K562 (cell line): ENCODE data around the gene APEX1. TPM values are rescaled to one million over a fixed set of nuclear protein-coding genes. Genes with fewer than 3 reads are reported as not detected.
A peak's percentile ranks its signal among the peaks of the same experiment; 100 is the strongest.

Experiments used
- CREB3L1 ChIP-seq: fragments of 450-650 bp; IDR thresholded peaks from 2 replicates; pipeline ENCODE4 v1.6.1; 2014; ENCODE audit warnings: low read depth, mild to moderate bottlenecking, moderate library complexity, borderline replicate concordance
- ERF ChIP-seq: fragments of 450-650 bp; formaldehyde crosslinking; IDR thresholded peaks from 2 replicates; pipeline ENCODE4 v1.4.0; 2020; ENCODE audit warnings: mild to moderate bottlenecking, mixed read lengths
- FOXO4 ChIP-seq: fragments of 450-650 bp; formaldehyde crosslinking; IDR thresholded peaks from 2 replicates; pipeline ENCODE4 v1.4.0; 2020; ENCODE audit warnings: mild to moderate bottlenecking, moderate library complexity
- HLTF ChIP-seq: fragments of 450-650 bp; IDR thresholded peaks from 2 replicates; pipeline ENCODE4 v1.6.1; 2016
- NCOA4 ChIP-seq: fragments of 450-650 bp; IDR thresholded peaks from 2 replicates; pipeline ENCODE4 v1.6.1; 2018; ENCODE audit warnings: mild to moderate bottlenecking; ENCODE audit not compliant: partially characterized antibody
- NFIC ChIP-seq: fragments of 450-650 bp; IDR thresholded peaks from 2 replicates; pipeline ENCODE4 v1.6.1; 2017; ENCODE audit warnings: mild to moderate bottlenecking, inconsistent platforms
- PHF21A ChIP-seq: fragments of 450-650 bp; IDR thresholded peaks from 2 replicates; pipeline ENCODE4 v1.6.1; 2017; ENCODE audit warnings: low read depth, borderline replicate concordance
- POLR2A ChIP-seq: fragments of 450-650 bp; conservative IDR thresholded peaks from 2 replicates; pipeline ENCODE4 v1.6.1; 2016
- POLR3G ChIP-seq: IDR thresholded peaks from 2 replicates; pipeline ENCODE4 v1.6.1; 2011; ENCODE audit not compliant: insufficient read length, insufficient replicate concordance; ENCODE audit errors: extremely low read depth
- SAP30 ChIP-seq: fragments of 200-600 bp; sonication (generic); IDR thresholded peaks from 2 replicates; pipeline ENCODE4 v1.6.1; 2012; ENCODE audit warnings: borderline replicate concordance, low read depth, mild to moderate bottlenecking, moderate library complexity, low read length, control low read depth, inconsistent platforms; ENCODE audit not compliant: insufficient read depth, poor library complexity, severe bottlenecking
- SOX6 ChIP-seq: fragments of 450-650 bp; IDR thresholded peaks from 2 replicates; pipeline ENCODE4 v1.6.1; 2014; ENCODE audit warnings: mild to moderate bottlenecking
- SPI1 ChIP-seq: IDR thresholded peaks from 2 replicates; pipeline ENCODE4 v1.6.1; 2011; ENCODE audit warnings: low read depth, low read length, control low read depth, borderline replicate concordance
- SRSF9 ChIP-seq: fragments of 200-400 bp; formaldehyde crosslinking; IDR thresholded peaks from 2 replicates; pipeline ENCODE4 v1.6.1; 2017; ENCODE audit warnings: low read depth, low read length, borderline replicate concordance
- TCF3 ChIP-seq: sonication (generic); formaldehyde crosslinking; IDR thresholded peaks from 2 replicates; pipeline ENCODE4 v1.4.0; 2020; ENCODE audit warnings: mild to moderate bottlenecking, missing genetic modification reagents
- TRIM28 ChIP-seq: fragments of 450-650 bp; IDR thresholded peaks from 2 replicates; pipeline ENCODE4 v1.6.1; 2017
- USF2 ChIP-seq: sonication (generic); formaldehyde crosslinking; IDR thresholded peaks from 2 replicates; pipeline ENCODE4 v1.5.0; 2020; ENCODE audit warnings: missing genetic modification reagents
- XRCC4 ChIP-seq: IDR thresholded peaks from one replicate; pipeline ENCODE4 v1.6.1; 2011; ENCODE audit not compliant: insufficient read depth, insufficient read length; ENCODE audit errors: extremely low read depth
- ZNF124 ChIP-seq: sonication (generic); formaldehyde crosslinking; IDR thresholded peaks from 2 replicates; pipeline ENCODE4 v1.8.1; 2022; ENCODE audit warnings: missing genetic modification reagents
- ZNF140 ChIP-seq: fragments of 250-450 bp; sonication (Bioruptor Pico); IDR thresholded peaks from 2 replicates; pipeline ENCODE4 v1.8.0; 2021; ENCODE audit warnings: moderate library complexity, mild to moderate bottlenecking, inconsistent platforms
- ZNF316 ChIP-seq: fragments of 450-650 bp; IDR thresholded peaks from 2 replicates; pipeline ENCODE4 v1.6.1; 2016
- ZNF76 ChIP-seq: fragments of 250-450 bp; sonication (Bioruptor Pico); IDR thresholded peaks from 2 replicates; pipeline ENCODE4 v1.4.0; 2020; ENCODE audit warnings: mild to moderate bottlenecking, moderate library complexity, borderline replicate concordance
- ZNF766 ChIP-seq: fragments of 200-800 bp; sonication (Bioruptor generic); conservative IDR thresholded peaks from 2 replicates; pipeline ENCODE4 v1.6.1; 2016; ENCODE audit warnings: missing genetic modification characterization, missing compliant biosample characterization
- ZNF77 ChIP-seq: fragments of 250-450 bp; sonication (Bioruptor Pico); IDR thresholded peaks from 2 replicates; pipeline ENCODE4 v1.5.0; 2020
- polyA plus RNA-seq, 8 experiments: library from polyadenylated mRNA; depleted of rRNA in 4 of 8; stranded (reverse) in 5 of 8; unstranded in 3 of 8; fragments of >200 nt; fragmentation: Nextera tagmentation in 2 of 8; fragmentation: Illumina TruSeq in 1 of 8; extraction: Ambion mirVana in 2 of 8; extraction: Trizol in 1 of 8; gene quantifications; 2 replicates each; pipeline versions ENCODE4 v1.2.1 to v1.2.3, GENCODE V29; 2011 to 2014; ENCODE audit warnings: inconsistent platforms in 1 of 8, missing spikeins in 1 of 8
- total RNA-seq, 7 experiments: library from RNA; depleted of rRNA in 6 of 7; stranded (reverse); fragments of >200 nt in 6 of 7; fragmentation: Illumina TruSeq in 2 of 7; extraction: Trizol in 2 of 7; gene quantifications; 2 replicates each; pipeline versions ENCODE4 v1.2.1 to v1.2.3, GENCODE V29; 2011 to 2021; ENCODE audit warnings: low replicate concordance in 1 of 7
- TF ChIP-seq, protein P1 (sequence below): fragments of 150-350 bp; IDR thresholded peaks from 2 replicates; pipeline ENCODE4 v1.6.1; 2014; ENCODE audit warnings: low read depth, mild to moderate bottlenecking, low read length, borderline replicate concordance

Gene APEX1
- total and polyA plus RNA-seq, 9 of the 15 experiments (the other 6 are each of a cell fraction or from before 2014, with no cell fraction given), result 50.2 to 274 (median 158) TPM

DNA sequence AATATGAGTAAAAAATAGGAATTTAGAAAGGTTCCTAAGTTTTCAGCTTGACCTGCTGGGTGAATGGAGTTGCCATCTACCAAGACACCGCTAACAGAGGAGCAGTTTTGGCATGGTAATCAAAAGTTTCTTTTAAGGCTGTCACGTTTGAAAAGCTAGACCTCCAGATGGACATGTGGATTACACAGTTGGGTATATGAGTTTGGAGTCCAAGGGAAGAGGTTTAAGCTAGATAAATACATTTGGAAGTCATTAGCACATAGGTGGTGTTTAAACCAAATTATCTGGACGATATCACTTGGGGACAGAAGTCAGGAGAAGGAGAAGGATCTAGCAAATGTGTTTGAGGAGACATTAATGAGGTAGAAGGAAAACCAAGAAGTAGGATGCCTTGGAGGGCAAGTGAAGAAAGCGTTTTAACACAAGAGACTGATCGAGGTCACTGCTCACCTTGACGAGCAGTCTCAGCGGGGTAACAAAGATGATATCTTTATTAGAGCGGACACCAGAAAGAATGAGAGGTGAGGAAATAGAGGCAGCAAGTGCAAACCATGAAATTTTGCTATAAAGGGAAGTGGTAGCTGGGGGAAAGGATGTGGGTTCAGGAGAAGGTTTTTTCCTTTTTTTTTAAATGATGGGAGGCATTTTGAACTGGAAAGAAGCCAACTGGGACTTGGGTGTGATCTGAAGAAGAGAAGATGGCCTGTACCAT is 31.8 kb downstream of the APEX1 start (continued):
- TF ChIP-seq CREB3L1 (no peak), XRCC4 (no peak), NFIC (peak; percentile 9; the same call in 1 of the 2 replicates), FOXO4 (CRISPR knock-in tag) (no peak), PHF21A (no peak), NCOA4 (no peak), ZNF77 (CRISPR knock-in tag) (no peak), USF2 (CRISPR knock-in tag) (no peak), ZNF316 (no peak), POLR3G (no peak), ZNF124 (CRISPR knock-in tag) (no peak), SOX6 (no peak), TCF3 (CRISPR knock-in tag) (peak; percentile 47), SAP30 (no peak), ZNF140 (CRISPR knock-in tag) (no peak), SRSF9 (no peak), HLTF (no peak), ZNF76 (CRISPR knock-in tag) (no peak), ERF (no peak), TRIM28 (no peak), SPI1 (peak; percentile 38; the same call in 1 of the 2 replicates), POLR2A (no peak), ZNF766 (CRISPR knock-in tag) (no peak)
- TF ChIP-seq, protein P1, sequence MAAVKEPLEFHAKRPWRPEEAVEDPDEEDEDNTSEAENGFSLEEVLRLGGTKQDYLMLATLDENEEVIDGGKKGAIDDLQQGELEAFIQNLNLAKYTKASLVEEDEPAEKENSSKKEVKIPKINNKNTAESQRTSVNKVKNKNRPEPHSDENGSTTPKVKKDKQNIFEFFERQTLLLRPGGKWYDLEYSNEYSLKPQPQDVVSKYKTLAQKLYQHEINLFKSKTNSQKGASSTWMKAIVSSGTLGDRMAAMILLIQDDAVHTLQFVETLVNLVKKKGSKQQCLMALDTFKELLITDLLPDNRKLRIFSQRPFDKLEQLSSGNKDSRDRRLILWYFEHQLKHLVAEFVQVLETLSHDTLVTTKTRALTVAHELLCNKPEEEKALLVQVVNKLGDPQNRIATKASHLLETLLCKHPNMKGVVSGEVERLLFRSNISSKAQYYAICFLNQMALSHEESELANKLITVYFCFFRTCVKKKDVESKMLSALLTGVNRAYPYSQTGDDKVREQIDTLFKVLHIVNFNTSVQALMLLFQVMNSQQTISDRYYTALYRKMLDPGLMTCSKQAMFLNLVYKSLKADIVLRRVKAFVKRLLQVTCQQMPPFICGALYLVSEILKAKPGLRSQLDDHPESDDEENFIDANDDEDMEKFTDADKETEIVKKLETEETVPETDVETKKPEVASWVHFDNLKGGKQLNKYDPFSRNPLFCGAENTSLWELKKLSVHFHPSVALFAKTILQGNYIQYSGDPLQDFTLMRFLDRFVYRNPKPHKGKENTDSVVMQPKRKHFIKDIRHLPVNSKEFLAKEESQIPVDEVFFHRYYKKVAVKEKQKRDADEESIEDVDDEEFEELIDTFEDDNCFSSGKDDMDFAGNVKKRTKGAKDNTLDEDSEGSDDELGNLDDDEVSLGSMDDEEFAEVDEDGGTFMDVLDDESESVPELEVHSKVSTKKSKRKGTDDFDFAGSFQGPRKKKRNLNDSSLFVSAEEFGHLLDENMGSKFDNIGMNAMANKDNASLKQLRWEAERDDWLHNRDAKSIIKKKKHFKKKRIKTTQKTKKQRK, result no peak
